22Rv1 (cell line): Measurements from ENCODE around the gene TST.

Source experiments
- H3K27ac ChIP-seq: fragments of 450-650 bp; 2 replicates; pipeline ENCODE4 v1.5.1; 2017
- CTCF ChIP-seq: fragments of 450-650 bp; IDR thresholded peaks from 2 replicates; pipeline ENCODE4 v1.5.1; 2017; ENCODE audit warnings: mild to moderate bottlenecking
- ZFX ChIP-seq: fragments of 450-650 bp; IDR thresholded peaks from 2 replicates; pipeline ENCODE4 v1.6.1; 2017; ENCODE audit warnings: antibody characterized with exemption, borderline replicate concordance

TST gene

GRCh38 chr22:37023743-37024338 is 4.6 kb upstream of the TST start:
- no peak for TF ChIP-seq ZFX
- no peak for TF ChIP-seq CTCF
- no peak overlapping the region for H3K27ac ChIP-seq

- TF ChIP-seq ZFX (no peak), CTCF (no peak)
- peak overlapping the region; percentile 12; the same call in 1 of the 2 replicates for H3K27ac ChIP-seq
Observed at GRCh38 chr22:37022483-37023337, 3.5 kb upstream of the TST start.

- TF ChIP-seq CTCF (peak; percentile 77), ZFX (no peak)
- no peak overlapping the region for H3K27ac ChIP-seq
Observed at GRCh38 chr22:37021710-37022482, 2.6 kb upstream of the TST start.

GRCh38 chr22:37021041-37021440 is 1.8 kb upstream of the TST start:
- H3K27ac ChIP-seq, result no peak overlapping the region
- no peak for TF ChIP-seq ZFX
- no peak for TF ChIP-seq CTCF

GRCh38 chr22:37020192-37020479 is 889 bp upstream of the TST start:
- peak overlapping the region; percentile 73 for H3K27ac ChIP-seq
- TF ChIP-seq CTCF (no peak), ZFX (no peak)

- TF ChIP-seq ZFX (no peak), CTCF (no peak)
Observed at GRCh38 chr22:37018815-37019308, 385 bp downstream of the TST start.

More at GRCh38 chr22:37018815-37019308, 385 bp downstream of the TST start:
- H3K27ac ChIP-seq, result peak overlapping the region; percentile 73
